SIG-M5 treated with dmso at 0.1 percent for 504 hours (cell line): ENCODE measurements around the gene ALKBH6.
"Not testable (repeated sequence)": the region's sequence is repeated elsewhere in the genome, so short reads cannot be mapped to it uniquely, and the experiment has no call there.

Source experiments
- DNase-seq: peaks from one replicate; lab custom pipeline; 2025; ENCODE audit not compliant: unreplicated experiment; lab: John Stamatoyannopoulos, UW

Gene ALKBH6

GRCh38 chr19:36014012-36014924, at the start of gene ALKBH6:
Gene ALKBH6, minus strand, starts transcription at chr19:36014213. Its CDS starts 816 bp downstream, at chr19:36013397.
- DNase-seq, result peak; percentile 99

- no peak for DNase-seq
Measured at GRCh38 chr19:36061367-36061766, 47.4 kb upstream of the ALKBH6 start.

GRCh38 chr19:36060430-36060829, 46.4 kb upstream of the ALKBH6 start:
- DNase-seq, result no peak

GRCh38 chr19:36059180-36059910, 45.3 kb upstream of the ALKBH6 start:
- DNase-seq, result no peak

GRCh38 chr19:36058481-36059179, 44.6 kb upstream of the ALKBH6 start:
- DNase-seq, result no peak

- peak; percentile 89 for DNase-seq
Measured at GRCh38 chr19:36054733-36055686, 41.0 kb upstream of the ALKBH6 start, which contains the start of gene WDR62. Gene WDR62, plus strand, starts transcription at chr19:36054897. Its CDS starts 75 bp downstream, at chr19:36054972.

- peak; percentile 98 for DNase-seq
Measured at GRCh38 chr19:36054119-36054732, 40.2 kb upstream of the ALKBH6 start, which contains the start of gene THAP8. Gene THAP8, minus strand, starts transcription at chr19:36054285. Its CDS starts 68 bp downstream, at chr19:36054217.

GRCh38 chr19:36051637-36052036, 37.6 kb upstream of the ALKBH6 start:
- DNase-seq, result no peak

GRCh38 chr19:36051236-36051635, 37.2 kb upstream of the ALKBH6 start:
- DNase-seq, result no peak

GRCh38 chr19:36049080-36049698, 35.2 kb upstream of the ALKBH6 start:
- no peak for DNase-seq

- no peak for DNase-seq
Measured at GRCh38 chr19:36047835-36048234, 33.8 kb upstream of the ALKBH6 start.

GRCh38 chr19:36046443-36047050, 32.5 kb upstream of the ALKBH6 start:
- DNase-seq, result no peak

- DNase-seq, result no peak
Measured at GRCh38 chr19:36043952-36044351, 29.9 kb upstream of the ALKBH6 start.

- DNase-seq, result peak; percentile 30
Measured at GRCh38 chr19:36041831-36042230, 27.8 kb upstream of the ALKBH6 start.

- not testable (repeated sequence) for DNase-seq
Measured at GRCh38 chr19:36041092-36041491, 27.1 kb upstream of the ALKBH6 start.

GRCh38 chr19:36040495-36040894, 26.5 kb upstream of the ALKBH6 start:
- DNase-seq, result no peak

GRCh38 chr19:36032251-36033104, 18.5 kb upstream of the ALKBH6 start, which contains the start of gene CLIP3:
Gene CLIP3, minus strand, starts transcription at chr19:36032873. Its CDS starts 516 bp downstream, at chr19:36032357.
- no peak for DNase-seq

- DNase-seq, result no peak
Measured at GRCh38 chr19:36031308-36031707, 17.3 kb upstream of the ALKBH6 start.
